ENCODE data around the gene ACTN2. TPM values are rescaled to one million over a fixed set of nuclear protein-coding genes. Genes with fewer than 3 reads are reported as not detected.

Gene ACTN2
- total RNA-seq, 4 donors from 2014 or later = 0.16 to 0.55 TPM; not detected in 2

DNA sequence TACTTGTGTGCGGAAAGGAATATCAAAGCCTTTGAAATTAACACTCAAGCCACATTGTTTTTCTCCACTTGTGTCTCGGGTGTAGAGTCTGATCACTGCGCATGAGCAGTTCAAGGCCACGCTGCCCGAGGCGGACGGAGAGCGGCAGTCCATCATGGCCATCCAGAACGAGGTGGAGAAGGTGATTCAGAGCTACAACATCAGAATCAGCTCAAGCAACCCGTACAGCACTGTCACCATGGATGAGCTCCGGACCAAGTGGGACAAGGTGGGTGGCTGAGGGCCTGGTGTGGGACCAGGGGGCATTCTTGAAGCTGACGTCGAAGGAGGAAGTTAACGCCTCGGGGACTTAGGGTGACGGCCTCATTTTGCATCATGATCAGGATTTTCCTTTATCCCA, 65.1 kb downstream of the ACTN2 start:
- 89 to 91% methylated on average over 5 to 16 of the region's 16 CpGs for WGBS, 2 donors (ENCODE audit: low coverage in 1 of 2)
- DNase-seq = no peak
- H3K27ac ChIP-seq = no peak overlapping the region
- intact Hi-C loops (cut with DNase I; ENCODE audit: low total_unique reads) (loop anchor here (10.0 kb wide), 1 partner anchor 813 kb away; no protein-coding TSS in a partner anchor), in situ Hi-C loops (cut with MboI; ENCODE audit: low pct_ligation_motif_present in 1 of 4, low pct_unique_long_range_greater_than_20kb in 1 of 4, low sequenced_read_pairs in 3 of 4) (loop anchor here in 3 of 4 donors (10.0 to 25.0 kb wide), 3 partner anchors 113 to 811 kb away; no protein-coding TSS in a partner anchor)
- no peak overlapping the region for H3K4me3 ChIP-seq
- H3K36me3 ChIP-seq = no peaks in the 10 kb centered on the region
- H3K9me3 ChIP-seq = no peaks in the 10 kb centered on the region
- H3K4me1 ChIP-seq = no peaks in the 10 kb centered on the region
- TF ChIP-seq POLR2A (IDR thresholded peaks at IDR 0.05) (no peak), CTCF (IDR thresholded peaks at IDR 0.05) (no peak), EP300 (IDR thresholded peaks at IDR 0.05; ENCODE audit: low read depth) (no peak), POLR2AphosphoS5 (IDR thresholded peaks at IDR 0.05) (no peak)
- no peaks in the 10 kb centered on the region for H3K27me3 ChIP-seq

- no peak for DNase-seq
- Histone ChIP-seq H3K27ac (no peak overlapping the region), H3K9me3 (no peaks in the 10 kb centered on the region), H3K27me3 (no peaks in the 10 kb centered on the region), H3K4me3 (no peak overlapping the region), H3K4me1 (no peaks in the 10 kb centered on the region), H3K36me3 (no peaks in the 10 kb centered on the region)
- intact Hi-C loops (cut with DNase I; ENCODE audit: low total_unique reads) (loop anchor here (10.0 kb wide), 1 partner anchor 813 kb away; no protein-coding TSS in a partner anchor), in situ Hi-C loops (cut with MboI; ENCODE audit: low pct_ligation_motif_present in 1 of 4, low pct_unique_long_range_greater_than_20kb in 1 of 4, low sequenced_read_pairs in 3 of 4) (loop anchor here in 3 of 4 donors (10.0 to 25.0 kb wide), 3 partner anchors 113 to 810 kb away; no protein-coding TSS in a partner anchor)
- TF ChIP-seq POLR2A (IDR thresholded peaks at IDR 0.05) = no peak
- TF ChIP-seq POLR2AphosphoS5 (IDR thresholded peaks at IDR 0.05) = no peak
- no peak for TF ChIP-seq EP300 (IDR thresholded peaks at IDR 0.05; ENCODE audit: low read depth)
- TF ChIP-seq CTCF (IDR thresholded peaks at IDR 0.05) = no peak
- 65 to 74% methylated on average over 3 to 4 of the region's 4 CpGs for WGBS, 2 donors (ENCODE audit: low coverage in 1 of 2)
Observed at GRCh38 chr1:236751935-236752334, 65.6 kb downstream of the ACTN2 start.

- no peak overlapping the region for H3K27ac ChIP-seq
- WGBS, 2 donors (ENCODE audit: low coverage in 1 of 2) = 52 to 53% methylated on average over 3 to 5 of the region's 5 CpGs
- H3K4me3 ChIP-seq = no peak overlapping the region
- H3K27me3 ChIP-seq = no peaks in the 10 kb centered on the region
- no peaks in the 10 kb centered on the region for H3K36me3 ChIP-seq
- no peak for TF ChIP-seq POLR2AphosphoS5 (IDR thresholded peaks at IDR 0.05)
- TF ChIP-seq CTCF (IDR thresholded peaks at IDR 0.05) = no peak
- TF ChIP-seq EP300 (IDR thresholded peaks at IDR 0.05; ENCODE audit: low read depth) = no peak
- no peak for TF ChIP-seq POLR2A (IDR thresholded peaks at IDR 0.05)
- in situ Hi-C loops (cut with MboI; ENCODE audit: low pct_ligation_motif_present in 1 of 4, low pct_unique_long_range_greater_than_20kb in 1 of 4, low sequenced_read_pairs in 3 of 4) (loop anchor here in 3 of 4 donors (10.0 to 25.0 kb wide), 3 partner anchors 111 to 809 kb away; no protein-coding TSS in a partner anchor), intact Hi-C loops (cut with DNase I; ENCODE audit: low total_unique reads) (loop anchor here (10.0 kb wide), 1 partner anchor 811 kb away; no protein-coding TSS in a partner anchor)
- no peak for DNase-seq
- no peaks in the 10 kb centered on the region for H3K9me3 ChIP-seq
- H3K4me1 ChIP-seq = no peaks in the 10 kb centered on the region
Observed at GRCh38 chr1:236753516-236753915, 67.2 kb downstream of the ACTN2 start.

DNA sequence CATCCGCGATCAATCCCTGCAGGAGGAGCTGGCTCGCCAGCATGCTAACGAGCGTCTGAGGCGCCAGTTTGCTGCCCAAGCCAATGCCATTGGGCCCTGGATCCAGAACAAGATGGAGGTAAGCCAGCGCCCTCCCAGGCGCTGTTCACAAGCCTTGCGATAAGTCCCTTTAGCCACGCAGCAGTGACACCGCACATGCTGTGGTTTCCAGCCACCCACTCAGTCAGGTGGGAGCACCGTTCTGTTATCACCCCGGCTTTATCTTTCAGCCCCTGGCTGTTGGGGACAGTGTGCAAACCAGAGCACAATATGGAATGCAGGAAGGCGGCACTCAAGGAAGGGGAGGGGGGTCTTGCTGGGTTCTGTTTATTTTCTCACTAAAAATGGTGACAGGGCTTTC, 67.7 kb downstream of the ACTN2 start:
- TF ChIP-seq POLR2AphosphoS5 (IDR thresholded peaks at IDR 0.05) = no peak
- DNase-seq = no peak
- H3K27ac ChIP-seq = no peak overlapping the region
- H3K4me1 ChIP-seq = no peaks in the 10 kb centered on the region
- WGBS, 2 donors (ENCODE audit: low coverage in 1 of 2) = 87% methylated on average over 14 of the region's 14 CpGs; no CpG with 5 or more reads in 1 of the 2 donors
- no peaks in the 10 kb centered on the region for H3K36me3 ChIP-seq
- no peak overlapping the region for H3K4me3 ChIP-seq
- intact Hi-C loops (cut with DNase I; ENCODE audit: low total_unique reads) = loop anchor here (10.0 kb wide), 1 partner anchor 811 kb away; no protein-coding TSS in a partner anchor
- in situ Hi-C loops (cut with MboI; ENCODE audit: low pct_ligation_motif_present in 1 of 4, low pct_unique_long_range_greater_than_20kb in 1 of 4, low sequenced_read_pairs in 3 of 4) = loop anchor here in 3 of 4 donors (10.0 to 25.0 kb wide), 3 partner anchors 111 to 808 kb away; no protein-coding TSS in a partner anchor
- H3K9me3 ChIP-seq = no peaks in the 10 kb centered on the region
- no peaks in the 10 kb centered on the region for H3K27me3 ChIP-seq
